ENCODE measurements around the gene IL36RN. TPM values are rescaled to one million over a fixed set of nuclear protein-coding genes. Genes with fewer than 3 reads are reported as not detected.

Gene IL36RN
- total RNA-seq, 1 donor from 2014 or later: not detected

GRCh38 chr2:113098041-113098440, 39.0 kb downstream of the IL36RN start:
- no peak for DNase-seq (ENCODE audit: low read depth in 2 of 2)

GRCh38 chr2:113098532-113098931, 39.5 kb downstream of the IL36RN start:
- DNase-seq (ENCODE audit: low read depth in 2 of 2): no peak

DNA sequence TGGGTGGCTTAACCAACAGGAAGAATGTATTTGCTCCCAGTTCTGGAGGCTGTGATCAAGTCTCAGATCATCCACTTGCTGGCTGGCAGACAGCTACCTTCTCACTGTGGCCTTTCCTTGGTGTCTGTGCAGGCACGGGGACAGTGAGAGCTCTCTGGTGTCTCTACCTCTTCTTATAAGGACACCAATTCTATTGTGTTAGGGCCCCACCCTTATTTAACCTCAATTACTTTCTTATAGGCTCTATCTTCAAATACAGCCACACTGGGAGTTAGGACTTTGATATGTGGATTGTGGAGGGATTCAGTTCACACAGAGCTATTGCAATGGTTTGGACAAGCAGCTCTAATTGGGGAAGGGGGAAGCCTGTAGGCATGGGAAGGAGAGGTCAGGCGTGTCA, 43.1 kb downstream of the IL36RN start:
- no peak for DNase-seq (ENCODE audit: low read depth in 2 of 2)

DNA sequence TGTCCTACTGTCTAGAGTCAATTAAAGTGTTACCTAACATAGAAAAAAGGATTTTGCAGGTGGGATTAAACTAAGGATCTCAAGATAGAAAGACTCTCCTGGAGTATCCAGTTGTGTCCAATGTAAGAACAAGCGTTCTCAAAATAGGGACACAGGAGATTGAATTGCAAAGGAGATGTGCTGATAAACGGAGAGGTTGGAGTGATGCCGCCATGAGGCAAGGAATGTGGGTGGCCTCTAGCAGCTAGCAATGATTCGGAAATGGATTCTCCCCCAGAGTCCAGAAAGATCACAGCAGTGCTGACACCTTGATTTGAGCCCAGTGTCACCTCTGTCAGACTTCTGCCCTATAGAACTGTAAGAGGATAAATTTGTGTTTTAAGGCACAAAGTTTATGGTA, 44.3 kb downstream of the IL36RN start:
- DNase-seq (ENCODE audit: low read depth in 2 of 2): no peak

- DNase-seq (ENCODE audit: low read depth in 2 of 2): no peak
These were observed 45.1 kb downstream of the IL36RN start for GRCh38 chr2:113104054-113104611.

- DNase-seq (ENCODE audit: low read depth in 2 of 2): no peak
These were observed 46.2 kb downstream of the IL36RN start for GRCh38 chr2:113105047-113105785.

DNA sequence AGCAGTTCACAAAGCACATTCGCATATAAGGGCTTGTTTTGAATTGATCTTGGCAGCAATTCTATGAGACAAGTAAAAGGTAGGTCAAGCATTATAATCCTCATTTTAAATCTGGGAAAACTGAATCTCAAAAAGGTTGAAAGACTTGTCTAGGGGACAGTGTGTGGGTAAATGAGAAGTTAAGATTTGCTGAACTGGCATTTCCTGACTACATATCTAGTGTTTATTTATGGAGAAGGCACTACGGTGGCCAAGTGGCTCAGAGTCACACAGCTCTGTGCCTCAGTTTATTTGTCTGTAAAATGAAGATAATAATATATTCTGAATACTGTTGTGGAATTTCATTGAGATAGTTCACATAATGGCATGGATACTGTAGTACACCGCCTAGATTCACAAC, 52.1 kb downstream of the IL36RN start:
- no peak for DNase-seq (ENCODE audit: low read depth in 2 of 2)

DNA sequence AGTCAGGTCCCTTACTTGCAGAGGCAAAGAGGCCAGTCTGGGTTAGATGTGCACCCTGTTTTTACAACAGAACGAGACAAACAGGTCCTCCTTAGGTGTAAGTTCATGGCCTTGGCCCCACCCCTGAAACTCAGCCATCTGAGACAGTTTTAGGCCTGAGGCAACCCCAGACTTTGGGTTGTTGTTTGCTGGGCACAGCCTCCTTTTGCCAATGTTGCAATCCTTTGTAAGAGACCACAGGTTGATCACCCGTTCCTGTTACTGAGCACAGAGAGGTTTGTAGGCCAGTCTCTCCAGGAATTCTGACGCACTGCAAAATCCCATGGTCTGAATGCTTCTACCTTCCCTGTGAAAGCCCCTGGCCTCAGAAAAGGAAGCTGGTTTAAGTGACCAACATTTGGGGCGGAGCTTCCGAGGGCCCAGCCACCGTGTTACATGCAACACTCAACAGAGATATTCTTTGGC, 52.9 kb downstream of the IL36RN start:
- no peak for DNase-seq (ENCODE audit: low read depth in 2 of 2)

DNA sequence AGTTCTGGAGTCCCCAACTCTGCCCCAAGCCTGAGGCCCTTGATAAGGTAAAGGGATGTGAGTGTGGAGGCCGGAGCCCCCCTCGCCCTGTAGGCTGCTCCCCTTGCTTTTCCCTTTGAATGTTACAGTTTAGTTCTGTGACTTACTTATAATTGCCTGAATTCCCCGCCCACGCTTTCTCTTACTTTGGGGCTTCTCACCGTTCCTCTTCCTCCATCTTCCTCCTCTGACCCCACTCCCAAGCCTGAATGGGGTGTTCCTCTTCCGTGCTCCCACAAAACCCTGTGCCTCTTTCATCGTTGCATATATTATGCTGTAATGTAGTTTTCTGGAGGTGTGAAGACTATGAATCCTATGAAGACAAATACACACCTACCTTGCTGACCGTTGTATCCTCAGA, 53.4 kb downstream of the IL36RN start:
- DNase-seq (ENCODE audit: low read depth in 2 of 2): no peak

- DNase-seq (ENCODE audit: low read depth in 2 of 2): no peak
These were observed 53.9 kb downstream of the IL36RN start for GRCh38 chr2:113112871-113113270.

DNA sequence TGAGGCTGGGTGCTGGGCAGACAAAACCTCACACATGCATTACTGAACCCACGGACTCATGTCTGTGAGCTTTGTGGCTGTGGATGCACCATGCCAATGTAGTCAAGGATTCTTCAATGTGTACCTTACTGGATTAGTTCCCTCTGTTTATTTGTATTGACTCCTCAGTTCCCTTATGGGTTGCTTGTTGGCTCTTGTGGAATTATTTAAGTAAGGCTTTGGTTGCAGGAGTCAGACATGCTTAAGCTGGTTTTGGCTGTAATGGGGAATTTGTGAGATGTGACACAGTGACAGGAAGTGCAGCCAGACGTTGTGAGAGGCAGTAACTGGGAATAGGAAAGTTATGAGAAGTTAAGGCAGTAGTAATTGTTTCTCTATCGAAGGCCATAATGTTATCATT, 54.8 kb downstream of the IL36RN start:
- no peak for DNase-seq (ENCODE audit: low read depth in 2 of 2)

Other genes starting within 250 kb of the IL36RN start
- gene IL1B, start 222.4 kb upstream of the IL36RN start, total RNA-seq: not detected in 2 replicates
- not detected in 2 replicates for gene IL37, start 148.0 kb upstream of the IL36RN start, total RNA-seq
- not detected in 2 replicates for gene IL36G, start 81.2 kb upstream of the IL36RN start, total RNA-seq
- not detected in 2 replicates for gene IL36A, start 53.7 kb upstream of the IL36RN start, total RNA-seq
- gene IL36B, start 6.3 kb upstream of the IL36RN start, total RNA-seq: not detected in 2 replicates
- gene IL1F10, start 8.8 kb downstream of the IL36RN start, total RNA-seq: not detected in 2 replicates
- not detected in 2 replicates for gene IL1RN, start 68.4 kb downstream of the IL36RN start, total RNA-seq
- gene PSD4, start 114.8 kb downstream of the IL36RN start, total RNA-seq: 0.39 and 0.51 TPM in 2 replicates
- gene PAX8, start 219.7 kb downstream of the IL36RN start, total RNA-seq: under 0.01 TPM in 2 replicates